PC-9 (cell line): Measurements from ENCODE around the gene BANP. TPM values are rescaled to one million over a fixed set of nuclear protein-coding genes. Genes with fewer than 3 reads are reported as not detected.
"Not testable (repeated sequence)": the region's sequence is repeated elsewhere in the genome, so short reads cannot be mapped to it uniquely, and the experiment has no call there.

Experiments
- BruUV-seq: library from RNA; stranded (reverse); fragments of 400-500 nt; replicated peaks from 2 replicates; lab custom pipeline; 2021; lab: Mats Ljungman, UMichigan
- CTCF ChIA-PET: fragments of 300-600 bp; sonication (Branson Sonifier 250); formaldehyde crosslinking; loops from one replicate; lab custom pipeline; 2022; ENCODE audit warnings: antibody characterized with exemption; lab: Charles Lee
- POLR2A ChIA-PET: fragments of 300-600 bp; sonication (Branson Sonifier 250); formaldehyde crosslinking; loops from one replicate; lab custom pipeline; 2022; ENCODE audit warnings: antibody characterized with exemption; ENCODE audit not compliant: unreplicated experiment; lab: Charles Lee
- DNase-seq, 2 experiments: peaks; one replicate each; pipeline versions ENCODE4 v3.0.0 to v3.0.0-alpha.2; 2015 to 2022; ENCODE audit warnings: mixed read lengths in 1 of 2
- H2AFZ ChIP-seq: fragments of 200-600 bp; sonication (generic); 2 replicates; pipeline ENCODE4 v1.8.1; 2017; ENCODE audit warnings: antibody characterized with exemption
- H3F3A ChIP-seq: fragments of 200-600 bp; sonication (generic); 2 replicates; pipeline ENCODE4 v1.8.1; 2017; ENCODE audit warnings: antibody characterized with exemption, mild to moderate bottlenecking, low read depth; ENCODE audit not compliant: insufficient read depth
- H3K27ac ChIP-seq: fragments of 200-600 bp; sonication (generic); 2 replicates; pipeline ENCODE4 v1.6.1; 2016; ENCODE audit warnings: mixed run types
- H3K27me3 ChIP-seq: fragments of 200-600 bp; sonication (generic); 2 replicates; pipeline ENCODE4 v1.6.1; 2016; ENCODE audit warnings: low read depth, mixed run types; ENCODE audit not compliant: insufficient read depth
- H3K36me3 ChIP-seq: fragments of 200-600 bp; sonication (generic); 2 replicates; pipeline ENCODE4 v1.6.1; 2016; ENCODE audit warnings: low read depth, mixed run types
- H3K4me1 ChIP-seq: fragments of 200-600 bp; sonication (generic); replicated peaks from 2 replicates; pipeline ENCODE4 v1.6.1; 2016; ENCODE audit warnings: mixed run types; ENCODE audit not compliant: insufficient read depth
- H3K4me2 ChIP-seq: fragments of 200-600 bp; sonication (generic); 2 replicates; pipeline ENCODE4 v1.6.1; 2017; ENCODE audit warnings: mixed run types
- H3K4me3 ChIP-seq: fragments of 200-600 bp; sonication (generic); 2 replicates; pipeline ENCODE4 v1.6.1; 2016; ENCODE audit warnings: mixed run types
- H3K79me2 ChIP-seq: fragments of 200-600 bp; sonication (generic); 2 replicates; pipeline ENCODE4 v1.6.1; 2017; ENCODE audit warnings: low read depth, mixed run types
- H3K9me2 ChIP-seq: fragments of 200-600 bp; sonication (generic); 2 replicates; pipeline ENCODE4 v1.8.1; 2017; ENCODE audit warnings: mild to moderate bottlenecking; ENCODE audit not compliant: insufficient read depth
- H3K9me3 ChIP-seq: fragments of 200-600 bp; sonication (generic); 2 replicates; pipeline ENCODE4 v1.8.1; 2016; ENCODE audit warnings: low read depth; ENCODE audit not compliant: insufficient read depth
- H4K20me1 ChIP-seq: fragments of 200-600 bp; sonication (generic); 2 replicates; pipeline ENCODE4 v1.8.1; 2017; ENCODE audit not compliant: insufficient read depth
- CTCF ChIP-seq: fragments of 200-600 bp; sonication (generic); conservative IDR thresholded peaks from 2 replicates; pipeline ENCODE4 v1.6.1; 2017; ENCODE audit warnings: mixed run types, antibody characterized with exemption, mild to moderate bottlenecking, moderate library complexity
- EZH2 ChIP-seq: fragments of 200-600 bp; sonication (generic); IDR thresholded peaks from 2 replicates; pipeline ENCODE4 v1.8.0; 2017; ENCODE audit warnings: antibody characterized with exemption, low read depth
- intact Hi-C: fragments of 100-400 bp; cut with micrococcal nuclease; formaldehyde crosslinking; loops from one replicate; pipeline ENCODE4 v1.10.0; 2022; ENCODE audit not compliant: unreplicated experiment
- total RNA-seq: library from RNA; stranded (reverse); gene quantifications from 2 replicates; pipeline ENCODE4 v1.2.3, GENCODE V29; 2021

BANP gene
- total RNA-seq, 1 experiment from 2014 or later, result 73.2 TPM

DNA sequence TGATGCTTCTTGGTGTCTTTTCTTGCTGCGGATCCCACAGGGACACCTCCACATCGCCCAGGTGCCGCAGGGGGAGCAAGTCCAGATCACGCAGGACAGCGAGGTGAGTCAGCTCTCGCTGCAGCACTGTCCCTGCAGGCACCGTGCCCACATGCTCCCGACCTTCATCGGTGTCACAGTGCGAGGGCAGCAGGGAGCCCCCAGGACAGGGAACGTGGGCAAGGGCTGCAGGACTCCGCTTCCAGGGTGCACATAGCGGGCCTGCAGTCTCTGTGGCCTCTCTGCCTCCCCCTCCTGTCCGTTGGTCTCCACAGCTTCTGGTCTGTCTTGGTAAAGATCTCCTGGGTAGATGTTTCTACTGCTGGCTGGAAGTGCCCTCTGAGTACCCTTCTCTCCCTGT lies 84.1 kb downstream of the BANP start:
- Histone ChIP-seq H3K9me2 (no peaks in the 10 kb centered on the region), H3K27ac (no peak overlapping the region), H4K20me1 (no peaks in the 10 kb centered on the region), H3K4me2 (no peak overlapping the region), H3K4me1 (no peaks in the 10 kb centered on the region), H3K79me2 (no peaks in the 10 kb centered on the region), H2AFZ (no peak overlapping the region), H3K27me3 (no peaks in the 10 kb centered on the region), H3K36me3 (no peaks in the 10 kb centered on the region), H3K9me3 (no peaks in the 10 kb centered on the region), H3F3A (no peaks in the 10 kb centered on the region), H3K4me3 (no peak overlapping the region)
- intact Hi-C loops, result no loop called here
- CTCF ChIA-PET, result no interaction called here
- no peak for DNase-seq
- TF ChIP-seq CTCF, result no peak
- TF ChIP-seq EZH2, result no peak
- POLR2A ChIA-PET, result no interaction called here
- BruUV-seq, result no TSS peak

- H2AFZ ChIP-seq, H3K79me2 ChIP-seq, H3K36me3 ChIP-seq, DNase-seq, intact Hi-C loops, H3K4me3 ChIP-seq, BruUV-seq, H4K20me1 ChIP-seq, H3K27ac ChIP-seq, H3K4me2 ChIP-seq, H3K4me1 ChIP-seq, POLR2A ChIA-PET, CTCF ChIA-PET, H3F3A ChIP-seq, H3K9me3 ChIP-seq, H3K9me2 ChIP-seq, H3K27me3 ChIP-seq: not testable (repeated sequence)
Observed at GRCh38 chr16:88035884-88036639, 84.8 kb downstream of the BANP start.

DNA sequence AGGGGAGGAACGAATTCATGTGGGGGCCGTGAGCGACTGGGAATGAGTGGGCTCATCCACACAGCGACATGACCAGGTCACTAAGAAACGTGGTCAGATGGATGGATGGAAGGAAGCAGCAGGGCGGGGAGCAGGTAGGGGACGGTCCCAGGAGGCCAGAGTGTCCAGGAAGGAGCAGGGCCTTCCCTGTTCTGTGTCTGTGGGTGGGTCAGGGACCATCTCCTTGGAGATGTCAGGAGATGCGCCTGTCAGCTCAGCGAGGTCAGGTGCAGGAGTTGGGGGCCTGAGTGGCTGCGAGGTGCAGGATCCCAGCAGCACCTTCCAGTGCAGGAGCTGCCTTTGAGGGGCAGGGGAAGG lies 85.4 kb downstream of the BANP start:
- H3K4me1 ChIP-seq, H3K36me3 ChIP-seq, H3K27ac ChIP-seq, H3K9me2 ChIP-seq, H3K9me3 ChIP-seq, BruUV-seq, CTCF ChIA-PET, H3K4me3 ChIP-seq, H3K4me2 ChIP-seq, intact Hi-C loops, H4K20me1 ChIP-seq, DNase-seq, H2AFZ ChIP-seq, H3K27me3 ChIP-seq, H3K79me2 ChIP-seq, POLR2A ChIA-PET, H3F3A ChIP-seq: not testable (repeated sequence)

DNA sequence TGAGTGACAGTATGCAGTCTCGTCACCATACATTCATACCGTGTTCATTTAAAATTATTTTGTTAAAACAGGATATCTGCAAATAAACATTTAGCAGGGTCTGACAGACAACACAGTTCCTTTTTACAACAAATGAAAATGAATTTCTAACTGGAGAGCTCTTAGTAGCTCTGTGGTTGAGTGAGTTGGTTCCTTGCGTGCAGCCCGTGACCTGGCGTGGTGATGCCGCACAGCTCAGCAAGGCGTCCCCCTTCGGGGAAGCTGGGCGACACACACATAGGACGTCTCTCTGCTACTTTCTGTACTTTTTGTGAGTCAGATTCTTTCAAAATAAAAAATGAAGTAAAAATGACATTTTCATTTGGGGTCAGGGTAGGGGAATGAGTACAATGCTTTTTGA lies 86.1 kb downstream of the BANP start:
- H3K27ac ChIP-seq, CTCF ChIA-PET, H3K4me1 ChIP-seq, BruUV-seq, intact Hi-C loops, DNase-seq, H2AFZ ChIP-seq, H3K27me3 ChIP-seq, POLR2A ChIA-PET, H3K79me2 ChIP-seq, H3K4me3 ChIP-seq, H4K20me1 ChIP-seq, H3K4me2 ChIP-seq, H3K9me3 ChIP-seq, H3F3A ChIP-seq, H3K36me3 ChIP-seq, H3K9me2 ChIP-seq: not testable (repeated sequence)

DNA sequence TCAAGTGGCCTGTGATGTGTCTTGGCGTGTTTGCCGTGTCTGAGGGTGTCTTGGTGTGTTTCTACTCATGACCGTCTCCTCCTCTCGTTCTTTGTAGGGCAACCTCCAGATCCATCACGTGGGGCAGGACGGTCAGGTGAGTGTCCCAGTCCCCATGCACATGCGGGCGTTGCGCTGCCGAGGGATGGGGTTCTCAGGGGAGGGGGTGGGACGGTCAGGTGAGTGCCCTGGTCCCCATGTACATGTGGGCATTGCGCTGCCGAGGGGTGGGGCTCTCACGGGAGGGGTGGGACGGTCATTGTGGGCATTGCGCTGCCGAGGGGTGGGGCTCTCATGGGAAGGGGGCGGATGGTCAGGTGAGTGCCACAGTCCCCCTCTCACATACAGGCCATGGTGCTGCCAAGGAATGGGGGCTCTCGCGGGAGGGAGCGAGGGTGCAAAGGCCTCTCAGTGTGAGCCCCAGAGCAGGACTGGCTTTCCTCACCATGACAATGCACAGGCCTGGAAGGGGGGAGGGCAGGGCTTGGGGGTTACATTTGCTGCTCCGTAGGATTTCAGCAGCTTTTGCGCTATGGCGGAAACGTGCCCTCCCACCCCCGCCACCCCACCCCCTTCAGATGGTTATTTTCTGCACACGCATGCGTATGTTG lies 86.8 kb downstream of the BANP start:
- H3K9me2 ChIP-seq, H3K27me3 ChIP-seq, H3K27ac ChIP-seq, H3F3A ChIP-seq, H3K36me3 ChIP-seq, intact Hi-C loops, H3K9me3 ChIP-seq, H3K4me3 ChIP-seq, H4K20me1 ChIP-seq, CTCF ChIA-PET, H3K4me1 ChIP-seq, BruUV-seq, H3K4me2 ChIP-seq, DNase-seq, H2AFZ ChIP-seq, POLR2A ChIA-PET, H3K79me2 ChIP-seq: not testable (repeated sequence)

- H3K79me2 ChIP-seq, H3K27ac ChIP-seq, H3K4me1 ChIP-seq, H3K27me3 ChIP-seq, H3K4me3 ChIP-seq, H3F3A ChIP-seq, H3K9me2 ChIP-seq, POLR2A ChIA-PET, H2AFZ ChIP-seq, H3K36me3 ChIP-seq, H4K20me1 ChIP-seq, BruUV-seq, H3K4me2 ChIP-seq, H3K9me3 ChIP-seq, DNase-seq, CTCF ChIA-PET, intact Hi-C loops: not testable (repeated sequence)
Observed at GRCh38 chr16:88038526-88038908, 87.3 kb downstream of the BANP start.
